ENCODE data around the gene ARL6IP4. TPM values are rescaled to one million over a fixed set of nuclear protein-coding genes. Genes with fewer than 3 reads are reported as not detected.

The ARL6IP4 gene
- total RNA-seq, 1 experiment from 2014 or later: 132 TPM

GRCh38 chr12:122988036-122988435, 7.6 kb downstream of the ARL6IP4 start:
- Histone ChIP-seq H2BK5ac (ENCODE audit: insufficient read length, low read length) (no peak overlapping the region), H4K8ac (replicated peaks; ENCODE audit: insufficient read length, low read depth, low read length) (no peak overlapping the region), H2AFZ (ENCODE audit: low read length) (no peak overlapping the region), H3K14ac (ENCODE audit: insufficient read depth, low read length) (no peak overlapping the region), H3K18ac (ENCODE audit: insufficient read length, low read depth, low read length) (no peak overlapping the region), H2BK20ac (ENCODE audit: low read depth, low read length, poor library complexity, severe bottlenecking) (no peak overlapping the region), H2BK12ac (ENCODE audit: insufficient read length, low read depth, low read length) (no peak overlapping the region), H3K4me1 (ENCODE audit: insufficient read depth, low read length) (no peaks in the 10 kb centered on the region), H3K27ac (ENCODE audit: insufficient read length, low read depth, low read length) (no peak overlapping the region), H4K20me1 (ENCODE audit: control insufficient read depth, insufficient read depth, insufficient read length) (no peaks in the 10 kb centered on the region), H3K79me2 (ENCODE audit: insufficient read depth, low read length) (no peaks in the 10 kb centered on the region), H3K79me1 (ENCODE audit: insufficient read depth, low read depth, low read length, poor library complexity, severe bottlenecking) (no peaks in the 10 kb centered on the region), H3K27me3 (ENCODE audit: insufficient read depth, low read length) (no peaks in the 10 kb centered on the region), H4K5ac (ENCODE audit: insufficient read length, low read depth, low read length) (no peak overlapping the region), H3K23me2 (ENCODE audit: insufficient read length, low read depth, low read length, poor library complexity, severe bottlenecking) (no peaks in the 10 kb centered on the region), H3K9me3 (ENCODE audit: control insufficient read depth, low read depth, low read length) (no peaks in the 10 kb centered on the region), H4K91ac (ENCODE audit: insufficient read length, low read depth, low read length) (no peak overlapping the region), H2BK120ac (ENCODE audit: low read depth, low read length, poor library complexity, severe bottlenecking) (no peak overlapping the region), H3K4ac (ENCODE audit: low read depth, low read length) (no peak overlapping the region), H3K9ac (ENCODE audit: extremely low read depth, insufficient read length, low read length) (no peak overlapping the region), H3T11ph (ENCODE audit: low read length) (no peak overlapping the region), H2AK5ac (ENCODE audit: insufficient read length, low read length) (no peak overlapping the region), H3K4me2 (ENCODE audit: insufficient read depth, insufficient read length, low read length) (no peak overlapping the region), H3K56ac (ENCODE audit: insufficient read length, low read depth, low read length) (no peak overlapping the region), H2BK15ac (ENCODE audit: low read depth, low read length) (no peak overlapping the region), H3K23ac (ENCODE audit: insufficient read length, low read depth, low read length) (no peak overlapping the region)
- no CpG with 5 or more reads among the region's 13 CpGs for WGBS (ENCODE audit: extremely low coverage, insufficient read length, low lambda C conversion rate)
- Mint-ChIP-seq H3K27me3 (ENCODE audit: low read depth) (no peaks in the 10 kb centered on the region; the same call in none of the 2 replicates), H3K9me3 (no peaks in the 10 kb centered on the region), H3K4me3 (no peak overlapping the region), H3K4me1 (peaks cover 3 to 20% of the 10 kb centered on the region in 2 experiments; a peak in 3 of 4 replicates), H3K27ac (no peak overlapping the region), H3K36me3 (ENCODE audit: insufficient read depth in 1 of 3, low read depth in 3 of 3) (peaks cover 0 to 5% (median 4%) of the 10 kb centered on the region in 3 experiments; a peak in 2 of 7 replicates)
- TF ChIP-seq CTCF (conservative IDR thresholded peaks at IDR 0.05): no peak
- DNase-seq: no peak
